Measurements from ENCODE around the gene BCAS3.

DNA sequence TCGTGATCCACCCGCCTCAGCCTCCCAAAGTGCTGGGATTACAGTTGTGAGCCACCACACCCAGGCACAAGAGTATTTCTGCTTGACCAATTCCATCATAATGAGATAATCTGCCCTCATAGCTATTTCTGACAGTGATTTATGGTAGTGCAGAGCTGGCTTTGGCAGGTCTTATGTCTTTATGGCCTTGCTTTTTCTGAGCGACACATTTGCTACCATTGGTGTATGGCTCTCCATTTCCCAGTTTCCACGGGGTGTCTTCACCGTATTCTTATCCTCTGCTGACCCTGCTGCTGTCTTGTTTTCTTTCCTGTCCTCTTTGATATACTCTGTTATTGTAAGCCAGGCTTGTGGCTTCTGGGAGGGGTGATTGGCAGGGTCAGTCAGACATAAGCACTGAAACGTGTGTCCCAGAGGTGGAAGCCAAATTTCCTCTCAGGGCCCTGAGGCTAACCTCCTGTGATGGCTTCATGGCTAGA, 560.8 kb downstream of the BCAS3 start:
- TF ChIP-seq EZH2 (IDR thresholded peaks at IDR 0.05; ENCODE audit: borderline replicate concordance, insufficient read depth, low read length, poor library complexity, severe bottlenecking) (no peak), CTCF (IDR thresholded peaks at IDR 0.05; ENCODE audit: poor library complexity, severe bottlenecking) (no peak), POLR2AphosphoS5 (IDR thresholded peaks at IDR 0.05) (no peak)
